OCI-LY1 (cell line): ENCODE results near the gene FADD.

ENCODE experiments used
- CTCF ChIP-seq: fragments of 200-600 bp; sonication (generic), shearing (Covaris generic); IDR thresholded peaks from 2 replicates; pipeline ENCODE4 v1.5.1; 2017; ENCODE audit warnings: mild to moderate bottlenecking, antibody characterized with exemption, low read length, moderate library complexity, mixed read lengths
- EZH2 ChIP-seq: fragments of 200-600 bp; sonication (generic), shearing (Covaris generic); IDR thresholded peaks from 2 replicates; pipeline ENCODE4 v1.8.0; 2017; ENCODE audit warnings: borderline replicate concordance, mixed run types, mild to moderate bottlenecking, antibody characterized with exemption, low read length, moderate library complexity, mixed read lengths

- TF ChIP-seq EZH2: no peak
- TF ChIP-seq CTCF: no peak
Observed at GRCh38 chr11:70169127-70169526, 34.0 kb upstream of the FADD start.
